Neuronal stem cell (in vitro differentiated cells): Measurements from ENCODE around the gene SNCA.

Experiments
- DNase-seq: peaks from one replicate; pipeline ENCODE4 v3.0.0-alpha.2; 2013; ENCODE audit warnings: low spot score
- H2AFZ ChIP-seq: one replicate; pipeline ENCODE4 v1.6.1; 2013; ENCODE audit warnings: mild to moderate bottlenecking, low read length, inconsistent platforms
- H2AK5ac ChIP-seq: 2 replicates; pipeline ENCODE4 v1.6.1; 2013; ENCODE audit warnings: low read depth, mild to moderate bottlenecking, inconsistent platforms, low read length, moderate library complexity, mixed read lengths
- H2BK120ac ChIP-seq: 2 replicates; pipeline ENCODE4 v1.6.1; 2013; ENCODE audit warnings: low read depth, mild to moderate bottlenecking, inconsistent platforms, low read length, moderate library complexity, mixed read lengths
- H2BK12ac ChIP-seq: one replicate; pipeline ENCODE4 v1.6.1; 2013; ENCODE audit warnings: low read length, inconsistent platforms
- H2BK15ac ChIP-seq: 2 replicates; pipeline ENCODE4 v1.6.1; 2013; ENCODE audit warnings: mild to moderate bottlenecking, low read length, inconsistent platforms, mixed read lengths
- H2BK5ac ChIP-seq: one replicate; pipeline ENCODE4 v1.6.1; 2013; ENCODE audit warnings: inconsistent platforms, mild to moderate bottlenecking, low read length, moderate library complexity
- H3K14ac ChIP-seq: one replicate; pipeline ENCODE4 v1.6.1; 2013; ENCODE audit warnings: low read length, inconsistent platforms
- H3K18ac ChIP-seq: 2 replicates; pipeline ENCODE4 v1.6.1; 2013; ENCODE audit warnings: low read length, inconsistent platforms
- H3K23ac ChIP-seq: 2 replicates; pipeline ENCODE4 v1.6.1; 2013; ENCODE audit warnings: low read depth, mild to moderate bottlenecking, mixed read lengths, low read length, inconsistent platforms; ENCODE audit not compliant: poor library complexity
- H3K27ac ChIP-seq: replicated peaks from 3 replicates; pipeline ENCODE4 v1.5.1; 2013; ENCODE audit warnings: low read length, inconsistent platforms
- H3K27me3 ChIP-seq, 3 experiments: 2 replicates each; pipeline ENCODE4 v1.6.1; 2013; ENCODE audit warnings: low read length in 3 of 3, mild to moderate bottlenecking in 2 of 3, inconsistent platforms in 1 of 3, low read depth in 1 of 3, mixed read lengths in 1 of 3, moderate library complexity in 1 of 3; ENCODE audit not compliant: control insufficient read depth in 3 of 3, insufficient read depth in 3 of 3
- H3K36me3 ChIP-seq, 2 donors: replicated peaks in 1 of 2; 2 replicates each; pipeline ENCODE4 v1.6.1; 2013; ENCODE audit warnings: low read length in 2 of 2; ENCODE audit not compliant: control insufficient read depth in 2 of 2, insufficient read depth in 2 of 2
- H3K4ac ChIP-seq: 2 replicates; pipeline ENCODE4 v1.6.1; 2013; ENCODE audit warnings: inconsistent platforms, mild to moderate bottlenecking, low read length, moderate library complexity
- H3K4me1 ChIP-seq, 2 donors: 1 replicate in 1 of 2; 2 replicates in 1 of 2; pipeline ENCODE4 v1.6.1; 2013; ENCODE audit warnings: low read length in 2 of 2, low read depth in 1 of 2; ENCODE audit not compliant: control insufficient read depth in 2 of 2, insufficient read depth in 1 of 2
- H3K4me2 ChIP-seq: one replicate; pipeline ENCODE4 v1.6.1; 2013; ENCODE audit warnings: mild to moderate bottlenecking, low read length, inconsistent platforms; ENCODE audit not compliant: insufficient read depth, poor library complexity, severe bottlenecking
- H3K4me3 ChIP-seq, 2 donors: 2 replicates each; pipeline ENCODE4 v1.5.1; 2013; ENCODE audit warnings: low read length in 2 of 2, mild to moderate bottlenecking in 2 of 2, inconsistent platforms in 1 of 2, moderate library complexity in 1 of 2
- H3K79me1 ChIP-seq: one replicate; pipeline ENCODE4 v1.6.1; 2013; ENCODE audit warnings: low read depth, mild to moderate bottlenecking, inconsistent platforms, low read length, moderate library complexity
- H3K9ac ChIP-seq: one replicate; pipeline ENCODE4 v1.6.1; 2013; ENCODE audit warnings: mild to moderate bottlenecking, low read depth, low read length, inconsistent platforms; ENCODE audit not compliant: poor library complexity
- H3K9me3 ChIP-seq, 2 donors: replicated peaks in 1 of 2; 2 replicates each; pipeline versions ENCODE3 to v1.6.1; 2013; ENCODE audit warnings: low read length in 2 of 2, mild to moderate bottlenecking in 2 of 2, inconsistent platforms in 1 of 2, low read depth in 1 of 2, mixed read lengths in 1 of 2, moderate library complexity in 1 of 2; ENCODE audit not compliant: control insufficient read depth in 2 of 2, insufficient read depth in 1 of 2
- H4K8ac ChIP-seq: one replicate; pipeline ENCODE4 v1.6.1; 2013; ENCODE audit warnings: low read depth, mild to moderate bottlenecking, inconsistent platforms, low read length, moderate library complexity
- H4K91ac ChIP-seq: one replicate; pipeline ENCODE4 v1.6.1; 2013; ENCODE audit warnings: low read length, low read depth, mild to moderate bottlenecking, inconsistent platforms; ENCODE audit not compliant: poor library complexity
- WGBS, 2 donors: extraction: QIAGEN DNeasy Blood & Tissue Kit; methylation state at CpG; one replicate each; pipeline ENCODE4 v1.1.7; 2013; ENCODE audit warnings: missing lambda C conversion rate in 2 of 2, mixed read lengths in 1 of 2; ENCODE audit not compliant: insufficient read length in 2 of 2, insufficient replicate concordance in 1 of 2; ENCODE audit errors: extremely low coverage in 2 of 2; 5-methylcytosine and 5-hydroxymethylcytosine counted together

The SNCA gene

GRCh38 chr4:89800012-89800516 lies 36.9 kb downstream of the SNCA start:
- Histone ChIP-seq H2BK5ac (no peak overlapping the region), H2BK120ac (no peak overlapping the region), H3K23ac (no peak overlapping the region), H2AFZ (no peak overlapping the region), H2BK15ac (no peak overlapping the region), H3K4me1 (peaks cover 0 to 5% of the 10 kb centered on the region in 2 donors), H3K18ac (no peak overlapping the region), H3K4me2 (no peak overlapping the region), H3K14ac (no peak overlapping the region), H3K4me3 (no peak overlapping the region), H3K9me3 (no peaks in the 10 kb centered on the region), H3K4ac (no peak overlapping the region), H3K27me3 (no peaks in the 10 kb centered on the region), H4K8ac (no peak overlapping the region), H4K91ac (no peak overlapping the region), H2BK12ac (no peak overlapping the region), H3K79me1 (no peaks in the 10 kb centered on the region), H3K36me3 (no peaks in the 10 kb centered on the region), H3K27ac (no peak overlapping the region), H2AK5ac (no peak overlapping the region), H3K9ac (no peak overlapping the region)
- WGBS, 2 donors: no CpG with 5 or more reads among the region's 3 CpGs
- DNase-seq: no peak

DNA sequence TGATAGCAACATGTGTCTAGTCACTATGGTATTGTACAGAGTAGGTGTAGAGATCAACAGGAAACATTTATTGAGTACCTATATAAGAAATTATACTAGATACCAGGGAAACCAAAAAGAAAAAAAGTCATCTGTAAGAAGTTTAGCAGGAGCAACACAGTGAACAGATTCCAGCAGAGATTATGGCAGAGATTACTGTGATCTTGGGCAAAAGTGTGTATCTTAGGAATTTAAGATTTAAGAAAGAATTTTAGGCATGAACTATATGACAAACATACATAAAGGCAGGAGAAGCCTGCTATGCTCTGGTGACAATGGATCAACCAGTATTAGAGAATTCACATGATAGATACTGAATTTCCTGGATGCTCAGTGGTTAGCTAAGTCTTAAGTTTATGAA lies 37.9 kb downstream of the SNCA start:
- Histone ChIP-seq H2BK15ac (no peak overlapping the region), H3K79me1 (no peaks in the 10 kb centered on the region), H2BK12ac (no peak overlapping the region), H3K9ac (no peak overlapping the region), H4K91ac (no peak overlapping the region), H2AK5ac (no peak overlapping the region), H3K4me2 (no peak overlapping the region), H2BK120ac (no peak overlapping the region), H3K27ac (no peak overlapping the region), H3K9me3 (no peaks in the 10 kb centered on the region), H3K4me3 (no peak overlapping the region), H3K36me3 (no peaks in the 10 kb centered on the region), H4K8ac (no peak overlapping the region), H3K23ac (no peak overlapping the region), H2AFZ (no peak overlapping the region), H3K18ac (no peak overlapping the region), H3K27me3 (no peaks in the 10 kb centered on the region), H3K4me1 (peaks cover 0 to 5% of the 10 kb centered on the region in 2 donors), H3K14ac (no peak overlapping the region), H2BK5ac (no peak overlapping the region), H3K4ac (no peak overlapping the region)
- DNase-seq: no peak

DNA sequence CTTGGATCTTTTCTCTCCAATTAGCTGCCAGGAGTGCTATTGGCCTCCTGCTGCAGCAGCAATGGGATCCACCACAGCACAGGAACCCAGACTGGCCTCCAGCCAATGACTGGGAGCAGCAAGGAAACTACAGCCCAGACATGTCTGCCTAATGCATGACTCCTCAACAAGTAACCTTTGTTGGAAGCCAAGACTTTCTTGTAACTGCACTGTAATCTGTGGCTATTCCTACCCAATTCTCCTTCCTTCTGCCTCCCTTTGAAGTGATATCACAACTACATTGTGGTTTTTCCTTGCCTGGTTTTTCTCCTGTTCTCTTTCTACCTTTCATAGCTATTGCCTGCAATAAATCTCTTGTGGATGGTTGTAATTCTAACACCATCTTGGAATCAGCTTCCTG lies 39.8 kb downstream of the SNCA start:
- H2BK120ac ChIP-seq: no peak overlapping the region
- no peak overlapping the region for H3K27ac ChIP-seq
- no peak overlapping the region for H2AFZ ChIP-seq
- H3K4me2 ChIP-seq: no peak overlapping the region
- no peak overlapping the region for H3K18ac ChIP-seq
- no peak overlapping the region for H4K91ac ChIP-seq
- H3K9ac ChIP-seq: no peak overlapping the region
- no peaks in the 10 kb centered on the region for H3K27me3 ChIP-seq
- H3K9me3 ChIP-seq: no peaks in the 10 kb centered on the region
- H3K36me3 ChIP-seq: no peaks in the 10 kb centered on the region
- H3K4me1 ChIP-seq: peaks cover 0 to 5% of the 10 kb centered on the region in 2 donors
- H3K79me1 ChIP-seq: no peaks in the 10 kb centered on the region
- no peak overlapping the region for H2BK15ac ChIP-seq
- no peak for DNase-seq
- no peak overlapping the region for H3K4ac ChIP-seq
- no peak overlapping the region for H2BK12ac ChIP-seq
- no peak overlapping the region for H2BK5ac ChIP-seq
- no peak overlapping the region for H3K4me3 ChIP-seq
- H3K23ac ChIP-seq: no peak overlapping the region
- H3K14ac ChIP-seq: no peak overlapping the region
- no peak overlapping the region for H2AK5ac ChIP-seq
- H4K8ac ChIP-seq: no peak overlapping the region

DNA sequence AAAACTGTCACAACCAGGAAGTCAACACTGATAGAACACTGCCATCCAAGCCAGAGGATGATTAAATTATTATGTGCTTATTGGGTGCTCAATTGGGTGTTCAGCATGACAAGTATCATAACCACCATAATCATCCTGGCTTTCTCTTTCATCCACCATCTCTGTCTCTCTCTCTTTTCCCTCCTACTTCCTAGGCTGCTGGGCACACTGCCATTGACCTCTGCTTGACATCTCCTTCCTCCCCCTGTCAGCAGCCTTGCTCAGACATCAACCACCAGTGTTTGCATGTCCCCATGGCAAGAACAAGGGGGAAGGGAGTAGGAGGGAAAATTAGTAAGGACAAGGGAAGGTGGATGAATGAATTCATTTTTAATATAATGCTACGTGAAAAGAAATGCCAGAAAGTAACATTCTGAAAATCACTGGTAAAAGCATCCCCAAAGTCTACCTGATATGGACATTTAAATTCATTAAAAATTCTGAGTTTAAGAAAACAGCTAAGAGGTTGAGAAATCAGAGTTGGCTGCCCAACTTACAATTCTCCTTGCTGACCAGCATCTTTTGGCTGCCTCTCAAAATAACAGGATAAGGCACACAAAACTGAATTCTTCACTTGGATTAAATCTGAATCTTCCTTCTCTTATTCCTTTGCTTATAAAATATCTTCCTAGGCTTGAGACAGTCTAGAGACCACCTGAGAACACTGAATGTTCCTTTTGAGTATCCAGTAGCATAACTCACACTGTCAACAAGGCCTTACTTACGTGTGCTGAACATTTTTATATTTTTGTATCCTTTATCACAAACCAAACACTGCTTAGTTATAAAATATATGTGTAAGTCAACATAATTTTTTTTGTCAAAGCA lies 48.5 kb downstream of the SNCA start:
- Histone ChIP-seq H2BK120ac (no peak overlapping the region), H3K9me3 (no peaks in the 10 kb centered on the region), H3K23ac (no peak overlapping the region), H4K91ac (no peak overlapping the region), H3K18ac (no peak overlapping the region), H3K4me2 (no peak overlapping the region), H3K14ac (no peak overlapping the region), H2BK12ac (no peak overlapping the region), H3K4ac (no peak overlapping the region), H3K79me1 (no peaks in the 10 kb centered on the region), H2AFZ (no peak overlapping the region), H3K9ac (no peak overlapping the region), H3K27me3 (no peaks in the 10 kb centered on the region), H3K36me3 (no peaks in the 10 kb centered on the region), H4K8ac (no peak overlapping the region), H3K4me3 (no peak overlapping the region), H2BK5ac (no peak overlapping the region), H2BK15ac (no peak overlapping the region), H3K27ac (no peak overlapping the region), H2AK5ac (no peak overlapping the region), H3K4me1 (peaks cover 0 to 6% of the 10 kb centered on the region in 2 donors)
- no CpG with 5 or more reads among the region's 2 CpGs for WGBS, 2 donors
- no peak for DNase-seq
